Stimulated activated CD4-positive, alpha-beta T cell treated with anti-CD3 and anti-CD28 coated beads, Interleukin-2, amount 100 ng/mL, for 48 hours (primary cell): Measurements from ENCODE around the gene SHF.
"Not testable (repeated sequence)": the region's sequence is repeated elsewhere in the genome, so short reads cannot be mapped to it uniquely, and the experiment has no call there.

Experiments used
- DNase-seq, 2 donors: peaks; one replicate each; pipeline ENCODE4 v3.0.0-alpha.2; 2020

The SHF gene

GRCh38 chr15:45146405-45146804 is 41.4 kb downstream of the SHF start:
- no peak for DNase-seq

- DNase-seq: no peak
Measured at GRCh38 chr15:45144775-45145174, 43.0 kb downstream of the SHF start.

- DNase-seq: no peak
Measured at GRCh38 chr15:45143946-45144345, 43.8 kb downstream of the SHF start.

GRCh38 chr15:45143056-45143455 is 44.7 kb downstream of the SHF start:
- DNase-seq: no peak

GRCh38 chr15:45141386-45141785 is 46.4 kb downstream of the SHF start:
- no peak for DNase-seq

GRCh38 chr15:45140557-45141250 is 47.1 kb downstream of the SHF start:
- no peak for DNase-seq

GRCh38 chr15:45139770-45140169 is 48.0 kb downstream of the SHF start:
- no peak for DNase-seq

- no peak for DNase-seq
Measured at GRCh38 chr15:45138814-45139765, 48.7 kb downstream of the SHF start.

GRCh38 chr15:45137703-45138102 is 50.1 kb downstream of the SHF start:
- no peak for DNase-seq

- DNase-seq: no peak
Measured at GRCh38 chr15:45136378-45136764, 51.4 kb downstream of the SHF start.

- DNase-seq: not testable (repeated sequence)
Measured at GRCh38 chr15:45135705-45136377, 51.9 kb downstream of the SHF start.

GRCh38 chr15:45134682-45135604 is 52.8 kb downstream of the SHF start:
- no peak for DNase-seq

- DNase-seq: no peak
Measured at GRCh38 chr15:45134046-45134445, 53.7 kb downstream of the SHF start.

GRCh38 chr15:45133561-45133920 is 54.2 kb downstream of the SHF start:
- no peak for DNase-seq

- DNase-seq: no peak
Measured at GRCh38 chr15:45132844-45133560, 54.8 kb downstream of the SHF start.

- DNase-seq: no peak
Measured at GRCh38 chr15:45131510-45131909, 56.3 kb downstream of the SHF start.

- DNase-seq: no peak
Measured at GRCh38 chr15:45130291-45131000, 57.3 kb downstream of the SHF start.

GRCh38 chr15:45129651-45130129 is 58.1 kb downstream of the SHF start, which contains the start of the genes DUOX1 and DUOXA1:
Gene DUOX1, plus strand, starts transcription at chr15:45129994. Its CDS starts 1,973 bp downstream, at chr15:45131967.
Gene DUOXA1, minus strand, starts transcription at chr15:45129879. Its CDS starts 6,865 bp downstream, at chr15:45123014.
- DNase-seq: no peak

GRCh38 chr15:45128971-45129639 is 58.7 kb downstream of the SHF start:
- DNase-seq: no peak

GRCh38 chr15:45126535-45127158 is 61.1 kb downstream of the SHF start:
- DNase-seq: no peak
